GM21529 (cell line): ENCODE data around the gene PTBP3.
"Not testable (repeated sequence)": the region's sequence is repeated elsewhere in the genome, so short reads cannot be mapped to it uniquely, and the experiment has no call there.

ENCODE experiments used
- ATAC-seq: cut with Tn5 transposase; IDR thresholded peaks from one replicate; pipeline ENCODE4 v1.9.1; 2021; ENCODE audit not compliant: unreplicated experiment

The PTBP3 gene

GRCh38 chr9:112325127-112325526, 8.3 kb downstream of the PTBP3 start:
- no peak for ATAC-seq

- ATAC-seq, result no peak
Measured at GRCh38 chr9:112323378-112323854, 10.0 kb downstream of the PTBP3 start.

- ATAC-seq, result no peak
Measured at GRCh38 chr9:112322701-112323377, 10.6 kb downstream of the PTBP3 start.

- no peak for ATAC-seq
Measured at GRCh38 chr9:112316258-112316943, 17.0 kb downstream of the PTBP3 start.

GRCh38 chr9:112315331-112316257, 17.8 kb downstream of the PTBP3 start:
- no peak for ATAC-seq

GRCh38 chr9:112312139-112312538, 21.3 kb downstream of the PTBP3 start:
- ATAC-seq, result no peak

GRCh38 chr9:112311497-112311896, 21.9 kb downstream of the PTBP3 start:
- no peak for ATAC-seq

GRCh38 chr9:112310826-112311225, 22.6 kb downstream of the PTBP3 start:
- no peak for ATAC-seq

- no peak for ATAC-seq
Measured at GRCh38 chr9:112308588-112308987, 24.8 kb downstream of the PTBP3 start.

GRCh38 chr9:112301420-112301819, 32.0 kb downstream of the PTBP3 start:
- no peak for ATAC-seq

- no peak for ATAC-seq
Measured at GRCh38 chr9:112299514-112299913, 33.9 kb downstream of the PTBP3 start.

GRCh38 chr9:112296929-112297328, 36.5 kb downstream of the PTBP3 start:
- ATAC-seq, result no peak

- ATAC-seq, result no peak
Measured at GRCh38 chr9:112295174-112295573, 38.2 kb downstream of the PTBP3 start.

- ATAC-seq, result no peak
Measured at GRCh38 chr9:112288029-112288428, 45.4 kb downstream of the PTBP3 start.

- ATAC-seq, result no peak
Measured at GRCh38 chr9:112286926-112287325, 46.5 kb downstream of the PTBP3 start.

- ATAC-seq, result no peak
Measured at GRCh38 chr9:112285056-112285455, 48.4 kb downstream of the PTBP3 start.

- no peak for ATAC-seq
Measured at GRCh38 chr9:112283582-112284253, 49.7 kb downstream of the PTBP3 start.

- ATAC-seq, result not testable (repeated sequence)
Measured at GRCh38 chr9:112282841-112283240, 50.6 kb downstream of the PTBP3 start.

GRCh38 chr9:112280904-112281303, 52.5 kb downstream of the PTBP3 start:
- ATAC-seq, result no peak

GRCh38 chr9:112279501-112279900, 53.9 kb downstream of the PTBP3 start:
- no peak for ATAC-seq

GRCh38 chr9:112278152-112278551, 55.3 kb downstream of the PTBP3 start:
- no peak for ATAC-seq
